HepG2 (cell line): ENCODE data around the gene CCL17. TPM values are rescaled to one million over a fixed set of nuclear protein-coding genes. Genes with fewer than 3 reads are reported as not detected.

ENCODE experiments used
- BCL3 ChIP-seq: sonication (generic); formaldehyde crosslinking; IDR thresholded peaks from 2 replicates; pipeline ENCODE4 v1.5.1; 2020; ENCODE audit warnings: mild to moderate bottlenecking, missing genetic modification reagents, moderate library complexity
- DBP ChIP-seq: sonication (generic); formaldehyde crosslinking; IDR thresholded peaks from 2 replicates; pipeline ENCODE4 v1.4.0; 2020; ENCODE audit warnings: missing genetic modification reagents; ENCODE audit errors: not compliant biosample characterization
- ERF ChIP-seq: IDR thresholded peaks from 2 replicates; pipeline ENCODE4 v1.6.1; 2018; ENCODE audit warnings: missing biosample characterization, missing genetic modification reagents
- MED1 ChIP-seq: sonication (generic); formaldehyde crosslinking; IDR thresholded peaks from 2 replicates; pipeline ENCODE4 v1.4.0; 2020; ENCODE audit warnings: missing genetic modification reagents
- MLLT10 ChIP-seq: sonication (generic); formaldehyde crosslinking; IDR thresholded peaks from 2 replicates; pipeline ENCODE4 v1.4.0; 2020; ENCODE audit warnings: missing genetic modification reagents
- NFE2L2 ChIP-seq: fragments of 150-350 bp; IDR thresholded peaks from 2 replicates; pipeline ENCODE4 v1.6.1; 2014; ENCODE audit warnings: low read length
- NR2F2 ChIP-seq: IDR thresholded peaks from 2 replicates; pipeline ENCODE4 v1.6.1; 2012; ENCODE audit warnings: low read depth, inconsistent platforms, borderline replicate concordance
- POLR2AphosphoS5 ChIP-seq: IDR thresholded peaks from 2 replicates; pipeline ENCODE4 v1.6.1; 2012; ENCODE audit warnings: low read depth, low read length
- PRPF4 ChIP-seq: fragments of 200-400 bp; formaldehyde crosslinking; IDR thresholded peaks from 2 replicates; pipeline ENCODE4 v1.6.1; 2016; ENCODE audit warnings: low read length, low read depth; ENCODE audit not compliant: poor library complexity, severe bottlenecking
- SOX13 ChIP-seq, 3 experiments: fragments of 450-650 bp in 1 of 3; sonication (generic) in 1 of 3; formaldehyde crosslinking in 1 of 3; IDR thresholded peaks in 2 of 3; conservative IDR thresholded peaks in 1 of 3; 2 replicates each; pipeline versions ENCODE4 v1.5.0 to v1.6.1; 2016 to 2020; ENCODE audit warnings: antibody characterized with exemption in 1 of 3, mild to moderate bottlenecking in 1 of 3, missing compliant biosample characterization in 1 of 3, missing genetic modification reagents in 1 of 3, moderate library complexity in 1 of 3
- SPEN ChIP-seq: sonication (generic); formaldehyde crosslinking; IDR thresholded peaks from 2 replicates; pipeline ENCODE4 v1.5.1; 2020; ENCODE audit warnings: low read depth, mild to moderate bottlenecking, missing genetic modification reagents
- ZBTB21 ChIP-seq: sonication (generic); formaldehyde crosslinking; IDR thresholded peaks from 2 replicates; pipeline ENCODE4 v1.4.0; 2020; ENCODE audit warnings: missing genetic modification reagents
- ZBTB33 ChIP-seq: sonication (generic); formaldehyde crosslinking; IDR thresholded peaks from 2 replicates; pipeline ENCODE4 v1.4.0; 2020; ENCODE audit warnings: missing genetic modification reagents
- ZBTB4 ChIP-seq: sonication (generic); formaldehyde crosslinking; IDR thresholded peaks from 2 replicates; pipeline ENCODE4 v1.4.0; 2020; ENCODE audit warnings: missing genetic modification reagents, mild to moderate bottlenecking, borderline replicate concordance
- ZFP82 ChIP-seq: sonication (generic); formaldehyde crosslinking; IDR thresholded peaks from 2 replicates; pipeline ENCODE4 v1.5.1; 2020; ENCODE audit warnings: mild to moderate bottlenecking, missing genetic modification reagents, borderline replicate concordance
- ZNF354B ChIP-seq: sonication (generic); formaldehyde crosslinking; IDR thresholded peaks from 2 replicates; pipeline ENCODE4 v1.8.0; 2022; ENCODE audit warnings: mild to moderate bottlenecking, missing genetic modification reagents
- ZNF367 ChIP-seq: sonication (generic); formaldehyde crosslinking; IDR thresholded peaks from 2 replicates; pipeline ENCODE4 v1.4.0; 2020; ENCODE audit warnings: missing genetic modification reagents, borderline replicate concordance
- ZNF546 ChIP-seq: sonication (generic); formaldehyde crosslinking; conservative IDR thresholded peaks from 2 replicates; pipeline ENCODE4 v1.8.1; 2023; ENCODE audit warnings: mild to moderate bottlenecking, missing genetic modification reagents
- ZNF580 ChIP-seq: IDR thresholded peaks from 2 replicates; pipeline ENCODE4 v1.6.1; 2016; ENCODE audit warnings: low read depth, borderline replicate concordance
- ZNF749 ChIP-seq: sonication (generic); formaldehyde crosslinking; IDR thresholded peaks from 2 replicates; pipeline ENCODE4 v1.8.0; 2022; ENCODE audit warnings: mild to moderate bottlenecking, missing genetic modification reagents, moderate library complexity, borderline replicate concordance
- ZNF777 ChIP-seq: sonication (generic); formaldehyde crosslinking; IDR thresholded peaks from 2 replicates; pipeline ENCODE4 v1.4.0; 2020; ENCODE audit warnings: missing genetic modification reagents
- polyA plus RNA-seq, 8 experiments: library from polyadenylated mRNA; depleted of rRNA in 3 of 8; stranded (reverse) in 7 of 8; unstranded in 1 of 8; fragments of >200 nt; fragmentation: Illumina TruSeq in 4 of 8; extraction: Trizol in 4 of 8; gene quantifications; 2 replicates each; pipeline versions ENCODE4 v1.2.1 to v1.2.3, GENCODE V29; 2011 to 2016; ENCODE audit warnings: low read depth in 4 of 8, missing spikeins in 1 of 8, mixed read lengths in 1 of 8; ENCODE audit not compliant: insufficient read depth in 1 of 8
- total RNA-seq, 5 experiments: library from RNA; depleted of rRNA; stranded (reverse); fragments of >200 nt; fragmentation: Illumina TruSeq; extraction: Trizol; gene quantifications; 2 replicates each; pipeline ENCODE4 v1.2.3, GENCODE V29; 2016; ENCODE audit warnings: low read depth in 1 of 5

The CCL17 gene
- total and polyA plus RNA-seq, 2 of the 13 experiments (the other 11 are each of a cell fraction or from before 2014, with no cell fraction given), result not detected

- TF ChIP-seq ZFP82, result 0 out of 2 replicates have a peak, but pooled peaks have one; percentile 7
- 0 out of 2 replicates have a peak, but pooled peaks have one; percentile 19 for TF ChIP-seq ZNF367 (CRISPR knock-in tag)
- peak; percentile 91 for TF ChIP-seq ZNF546 (CRISPR knock-in tag)
- TF ChIP-seq POLR2AphosphoS5, result peak; percentile 93
- TF ChIP-seq ZNF354B, result peak; percentile 34; the same call in 1 of the 2 replicates
- no peak for TF ChIP-seq BCL3 (CRISPR knock-in tag)
- no peak for TF ChIP-seq PRPF4
- 0 out of 2 replicates have a peak, but pooled peaks have one; percentile 23 for TF ChIP-seq ZNF749 (CRISPR knock-in tag)
- TF ChIP-seq ZBTB4 (CRISPR knock-in tag), result no peak
- TF ChIP-seq NFE2L2, result no peak
- peak; percentile 73 for TF ChIP-seq ERF (CRISPR knock-in tag)
- peak; percentile 4; the same call in 1 of the 2 replicates for TF ChIP-seq ZNF777
- TF ChIP-seq NR2F2, result peak; percentile 97
- TF ChIP-seq SPEN (CRISPR knock-in tag), result peak; percentile 73; the same call in 1 of the 2 replicates
- TF ChIP-seq MLLT10 (CRISPR knock-in tag), result no peak
- TF ChIP-seq ZBTB33 (CRISPR knock-in tag), result peak; percentile 70
- peak; percentile 82; the same call in 1 of the 2 replicates for TF ChIP-seq SOX13 (IDR thresholded peaks at IDR 0.05)
- TF ChIP-seq SOX13 (CRISPR knock-in tag; conservative IDR thresholded peaks at IDR 0.05 in 1 of 2, IDR thresholded peaks at IDR 0.05 in 1 of 2), result peak; percentile 76 to 94; a peak in 3 of 4 replicates
- TF ChIP-seq MED1 (CRISPR knock-in tag), result peak; percentile 98
- peak; percentile 91 for TF ChIP-seq DBP
- TF ChIP-seq ZNF580 (CRISPR knock-in tag), result peak; percentile 49; the same call in 1 of the 2 replicates
- no peak for TF ChIP-seq ZBTB21 (CRISPR knock-in tag)
Measured at GRCh38 chr16:57373117-57373947, 31.2 kb upstream of the CCL17 start (continued).
